Activated naive CD8-positive, alpha-beta T cell treated with anti-CD3 and anti-CD28 coated beads, Interleukin-2, amount 50 U/mL, for 24 hours (primary cell): ENCODE measurements around the gene MAML2.

Experiments used
- ATAC-seq: fragments of 150-1000 bp; cut with Tn5 transposase; one replicate; pipeline ENCODE4 v1.10.0; 2021
- DNase-seq: peaks from one replicate; pipeline ENCODE4 v3.0.0; 2021
- H3K27ac Mint-ChIP-seq: one replicate; pipeline ENCODE4 v1.8.0; 2021; ENCODE audit warnings: mild to moderate bottlenecking, mixed read lengths
- H3K27me3 Mint-ChIP-seq: one replicate; pipeline ENCODE4 v1.8.0; 2021; ENCODE audit warnings: mixed read lengths
- H3K36me3 Mint-ChIP-seq: one replicate; pipeline ENCODE4 v1.8.0; 2021; ENCODE audit warnings: low read depth, mixed read lengths
- H3K4me1 Mint-ChIP-seq: one replicate; pipeline ENCODE4 v1.8.0; 2021; ENCODE audit warnings: mixed read lengths
- H3K4me3 Mint-ChIP-seq: one replicate; pipeline ENCODE4 v1.8.0; 2021; ENCODE audit warnings: mild to moderate bottlenecking, moderate library complexity, mixed read lengths
- H3K9me3 Mint-ChIP-seq: one replicate; pipeline ENCODE4 v1.8.0; 2021; ENCODE audit warnings: mixed read lengths

MAML2 gene

GRCh38 chr11:96097844-96098421 is 245.1 kb downstream of the MAML2 start:
- no peak for DNase-seq
- H3K27ac Mint-ChIP-seq = no peak overlapping the region
- no peak for ATAC-seq
- no peaks in the 10 kb centered on the region for H3K9me3 Mint-ChIP-seq
- H3K4me3 Mint-ChIP-seq = no peak overlapping the region
- no peaks in the 10 kb centered on the region for H3K27me3 Mint-ChIP-seq
- peaks cover 49% of the 10 kb centered on the region for H3K4me1 Mint-ChIP-seq
- peaks cover 11% of the 10 kb centered on the region for H3K36me3 Mint-ChIP-seq

- peaks cover 19% of the 10 kb centered on the region for H3K36me3 Mint-ChIP-seq
- H3K9me3 Mint-ChIP-seq = no peaks in the 10 kb centered on the region
Observed at GRCh38 chr11:96096360-96096759, 246.6 kb downstream of the MAML2 start.

GRCh38 chr11:96095884-96096303 is 247.1 kb downstream of the MAML2 start:
- Mint-ChIP-seq H3K27ac (no peak overlapping the region), H3K4me3 (no peak overlapping the region), H3K4me1 (peaks cover 61% of the 10 kb centered on the region), H3K9me3 (no peaks in the 10 kb centered on the region), H3K27me3 (no peaks in the 10 kb centered on the region), H3K36me3 (peaks cover 21% of the 10 kb centered on the region)
- DNase-seq (no peak), ATAC-seq (no peak)

More at GRCh38 chr11:96096360-96096759, 246.6 kb downstream of the MAML2 start:
- Mint-ChIP-seq H3K4me3 (no peak overlapping the region), H3K27ac (no peak overlapping the region), H3K4me1 (peaks cover 56% of the 10 kb centered on the region), H3K27me3 (no peaks in the 10 kb centered on the region)
- DNase-seq (no peak), ATAC-seq (no peak)

GRCh38 chr11:96094156-96094555 is 248.8 kb downstream of the MAML2 start:
- Mint-ChIP-seq H3K27me3 (no peaks in the 10 kb centered on the region), H3K9me3 (no peaks in the 10 kb centered on the region), H3K36me3 (peaks cover 20% of the 10 kb centered on the region), H3K4me3 (no peak overlapping the region), H3K27ac (no peak overlapping the region), H3K4me1 (peaks cover 65% of the 10 kb centered on the region)
- no peak for DNase-seq
- ATAC-seq = no peak

- H3K9me3 Mint-ChIP-seq = no peaks in the 10 kb centered on the region
- peaks cover 50% of the 10 kb centered on the region for H3K4me1 Mint-ChIP-seq
- no peak overlapping the region for H3K4me3 Mint-ChIP-seq
- ATAC-seq (no peak), DNase-seq (no peak)
- H3K27ac Mint-ChIP-seq = no peak overlapping the region
- H3K36me3 Mint-ChIP-seq = peaks cover 29% of the 10 kb centered on the region
- H3K27me3 Mint-ChIP-seq = no peaks in the 10 kb centered on the region
Observed at GRCh38 chr11:96092511-96092910, 250.5 kb downstream of the MAML2 start.

- Mint-ChIP-seq H3K9me3 (no peaks in the 10 kb centered on the region), H3K36me3 (peaks cover 38% of the 10 kb centered on the region), H3K27ac (no peak overlapping the region), H3K4me1 (peaks cover 42% of the 10 kb centered on the region), H3K4me3 (no peak overlapping the region), H3K27me3 (no peaks in the 10 kb centered on the region)
- DNase-seq (no peak), ATAC-seq (peak; percentile 94)
Observed at GRCh38 chr11:96091476-96091875, 251.5 kb downstream of the MAML2 start.

- Mint-ChIP-seq H3K36me3 (peaks cover 39% of the 10 kb centered on the region), H3K4me1 (peaks cover 35% of the 10 kb centered on the region), H3K9me3 (no peaks in the 10 kb centered on the region), H3K4me3 (no peak overlapping the region), H3K27me3 (no peaks in the 10 kb centered on the region), H3K27ac (no peak overlapping the region)
- DNase-seq (no peak), ATAC-seq (no peak)
Observed at GRCh38 chr11:96090711-96091110, 252.3 kb downstream of the MAML2 start.

GRCh38 chr11:96088914-96089313 is 254.1 kb downstream of the MAML2 start:
- no peak for DNase-seq
- peaks cover 24% of the 10 kb centered on the region for H3K4me1 Mint-ChIP-seq
- H3K36me3 Mint-ChIP-seq = peaks cover 41% of the 10 kb centered on the region
- ATAC-seq = no peak
- H3K4me3 Mint-ChIP-seq = no peak overlapping the region
- H3K9me3 Mint-ChIP-seq = no peaks in the 10 kb centered on the region
- no peaks in the 10 kb centered on the region for H3K27me3 Mint-ChIP-seq
- H3K27ac Mint-ChIP-seq = no peak overlapping the region

- Mint-ChIP-seq H3K9me3 (no peaks in the 10 kb centered on the region), H3K36me3 (peaks cover 28% of the 10 kb centered on the region), H3K4me3 (no peak overlapping the region), H3K27me3 (no peaks in the 10 kb centered on the region), H3K27ac (no peak overlapping the region), H3K4me1 (peaks cover 7% of the 10 kb centered on the region)
- DNase-seq = no peak
- ATAC-seq = no peak
Observed at GRCh38 chr11:96086111-96086510, 256.9 kb downstream of the MAML2 start.

GRCh38 chr11:96085319-96085930 is 257.6 kb downstream of the MAML2 start:
- H3K27me3 Mint-ChIP-seq = no peaks in the 10 kb centered on the region
- DNase-seq = no peak
- peaks cover 25% of the 10 kb centered on the region for H3K36me3 Mint-ChIP-seq
- H3K27ac Mint-ChIP-seq = no peak overlapping the region
- ATAC-seq = peak; percentile 56
- no peaks in the 10 kb centered on the region for H3K9me3 Mint-ChIP-seq
- peaks cover 8% of the 10 kb centered on the region for H3K4me1 Mint-ChIP-seq
- no peak overlapping the region for H3K4me3 Mint-ChIP-seq

- Mint-ChIP-seq H3K36me3 (peaks cover 25% of the 10 kb centered on the region), H3K27ac (no peak overlapping the region), H3K9me3 (no peaks in the 10 kb centered on the region), H3K4me3 (no peak overlapping the region), H3K4me1 (peaks cover 12% of the 10 kb centered on the region), H3K27me3 (no peaks in the 10 kb centered on the region)
- DNase-seq = no peak
- peak; percentile 88 for ATAC-seq
Observed at GRCh38 chr11:96084610-96085318, 258.2 kb downstream of the MAML2 start.

GRCh38 chr11:96082936-96083335 is 260.1 kb downstream of the MAML2 start:
- Mint-ChIP-seq H3K36me3 (peaks cover 19% of the 10 kb centered on the region), H3K4me1 (peaks cover 30% of the 10 kb centered on the region), H3K4me3 (no peak overlapping the region), H3K27me3 (no peaks in the 10 kb centered on the region), H3K9me3 (no peaks in the 10 kb centered on the region), H3K27ac (no peak overlapping the region)
- ATAC-seq (no peak), DNase-seq (no peak)

- H3K4me3 Mint-ChIP-seq = no peak overlapping the region
- peaks cover 37% of the 10 kb centered on the region for H3K4me1 Mint-ChIP-seq
- H3K9me3 Mint-ChIP-seq = no peaks in the 10 kb centered on the region
- no peaks in the 10 kb centered on the region for H3K27me3 Mint-ChIP-seq
- H3K27ac Mint-ChIP-seq = no peak overlapping the region
- no peak for ATAC-seq
- no peak for DNase-seq
- peaks cover 18% of the 10 kb centered on the region for H3K36me3 Mint-ChIP-seq
Observed at GRCh38 chr11:96082002-96082899, 260.7 kb downstream of the MAML2 start.

- DNase-seq (no peak), ATAC-seq (no peak)
- Mint-ChIP-seq H3K27me3 (no peaks in the 10 kb centered on the region), H3K9me3 (no peaks in the 10 kb centered on the region), H3K27ac (no peak overlapping the region), H3K4me3 (no peak overlapping the region), H3K36me3 (peaks cover 13% of the 10 kb centered on the region), H3K4me1 (peaks cover 44% of the 10 kb centered on the region)
Observed at GRCh38 chr11:96081561-96081960, 261.4 kb downstream of the MAML2 start.
